HG03342 (cell line): ENCODE results near the gene HTR4.
A peak's percentile ranks its signal among the peaks of the same experiment; 100 is the strongest.
"Not testable (repeated sequence)": the region's sequence is repeated elsewhere in the genome, so short reads cannot be mapped to it uniquely, and the experiment has no call there.

ENCODE experiments used
- ATAC-seq: cut with Tn5 transposase; IDR thresholded peaks from one replicate; pipeline ENCODE4 v1.9.1; 2021; ENCODE audit warnings: mild to moderate bottlenecking, moderate library complexity; ENCODE audit not compliant: unreplicated experiment

Gene HTR4

GRCh38 chr5:148484651-148485050 is 169.7 kb downstream of the HTR4 start:
- no peak for ATAC-seq

- ATAC-seq, result no peak
These were observed 170.6 kb downstream of the HTR4 start for GRCh38 chr5:148483750-148484149.

GRCh38 chr5:148482697-148483462 is 171.4 kb downstream of the HTR4 start:
- peak; percentile 88 for ATAC-seq

- ATAC-seq, result no peak
These were observed 172.1 kb downstream of the HTR4 start for GRCh38 chr5:148482196-148482595.

- no peak for ATAC-seq
These were observed 176.9 kb downstream of the HTR4 start for GRCh38 chr5:148477429-148477828.

- no peak for ATAC-seq
These were observed 178.0 kb downstream of the HTR4 start for GRCh38 chr5:148476302-148476701.

- no peak for ATAC-seq
These were observed 180.3 kb downstream of the HTR4 start for GRCh38 chr5:148474025-148474511.

- no peak for ATAC-seq
These were observed 182.9 kb downstream of the HTR4 start for GRCh38 chr5:148471379-148471778.

- ATAC-seq, result no peak
These were observed 184.8 kb downstream of the HTR4 start for GRCh38 chr5:148469501-148469935.

GRCh38 chr5:148468746-148469145 is 185.6 kb downstream of the HTR4 start:
- not testable (repeated sequence) for ATAC-seq

GRCh38 chr5:148467958-148468357 is 186.4 kb downstream of the HTR4 start:
- ATAC-seq, result no peak

- no peak for ATAC-seq
These were observed 188.1 kb downstream of the HTR4 start for GRCh38 chr5:148466236-148466580.

GRCh38 chr5:148465381-148466235 is 188.7 kb downstream of the HTR4 start:
- ATAC-seq, result no peak

GRCh38 chr5:148459669-148460068 is 194.7 kb downstream of the HTR4 start:
- no peak for ATAC-seq

GRCh38 chr5:148458036-148458888 is 196.1 kb downstream of the HTR4 start:
- no peak for ATAC-seq

- peak; percentile 70 for ATAC-seq
These were observed 197.1 kb downstream of the HTR4 start for GRCh38 chr5:148457183-148457620.

GRCh38 chr5:148455185-148455584 is 199.1 kb downstream of the HTR4 start:
- no peak for ATAC-seq

- no peak for ATAC-seq
These were observed 199.8 kb downstream of the HTR4 start for GRCh38 chr5:148454576-148454975.

- no peak for ATAC-seq
These were observed 201.7 kb downstream of the HTR4 start for GRCh38 chr5:148452499-148453193.

- no peak for ATAC-seq
These were observed 207.7 kb downstream of the HTR4 start for GRCh38 chr5:148446611-148447010.
